Ovary (tissue), 9 donors: ENCODE results near the gene RPE65. TPM values are rescaled to one million over a fixed set of nuclear protein-coding genes. Genes with fewer than 3 reads are reported as not detected.

Source experiments
- DNase-seq, 5 donors: peaks; one replicate each; pipeline ENCODE4 v3.0.0-alpha.2; 2019 to 2020
- H3K27ac ChIP-seq, 2 donors: fragments of 200-600 bp; one replicate each; pipeline versions ENCODE4 v1.5.1 to v1.8.0; 2019 to 2022
- H3K27me3 ChIP-seq: fragments of 200-600 bp; one replicate; pipeline ENCODE4 v1.8.0; 2022
- H3K36me3 ChIP-seq: fragments of 200-600 bp; sonication (generic); one replicate; pipeline ENCODE4 v1.5.1; 2019
- H3K4me1 ChIP-seq: one replicate; pipeline ENCODE4 v1.8.1; 2013; ENCODE audit warnings: mild to moderate bottlenecking, moderate library complexity; ENCODE audit not compliant: insufficient read depth
- H3K4me3 ChIP-seq: fragments of 200-600 bp; sonication (generic); one replicate; pipeline ENCODE4 v1.5.1; 2017
- H3K9me3 ChIP-seq, 2 donors: fragments of 200-600 bp in 1 of 2; sonication (generic) in 1 of 2; one replicate each; pipeline versions ENCODE4 v1.5.1 to v1.8.1; 2013 to 2019; ENCODE audit warnings: mild to moderate bottlenecking in 1 of 2, moderate library complexity in 1 of 2
- CTCF ChIP-seq, 3 donors: fragments of 450-650 bp in 2 of 3; fragments of 200-600 bp in 1 of 3; IDR thresholded peaks; one replicate each; pipeline versions ENCODE4 v1.5.1 to v1.8.0; 2016 to 2022; ENCODE audit warnings: antibody characterized with exemption in 3 of 3, mild to moderate bottlenecking in 1 of 3
- EP300 ChIP-seq: sonication (generic); formaldehyde crosslinking; IDR thresholded peaks from one replicate; pipeline ENCODE4 v1.6.1; 2017; ENCODE audit warnings: antibody characterized with exemption
- POLR2A ChIP-seq: fragments of 450-650 bp; IDR thresholded peaks from one replicate; pipeline ENCODE4 v1.6.1; 2017; ENCODE audit warnings: antibody characterized with exemption, mild to moderate bottlenecking, moderate library complexity
- WGBS, 3 donors: extraction: QIAGEN DNeasy Blood & Tissue Kit in 1 of 3; methylation state at CpG; one replicate each; pipeline versions ENCODE4 v1.1.5 to v1.1.7; 2013 to 2017; 5-methylcytosine and 5-hydroxymethylcytosine counted together
- intact Hi-C, 4 donors: fragments of 100-400 bp; cut with DNase I; formaldehyde crosslinking; loops; one replicate each; pipeline versions ENCODE4 v1.11.0 to v1.15.1; 2022 to 2023
- polyA plus RNA-seq, 2 donors: library from polyadenylated mRNA; stranded (reverse); fragments of 200-250 nt in 1 of 2; fragments of 350-450 nt in 1 of 2; fragmentation: Illumina TruSeq in 1 of 2; extraction: RNeasy Lipid Tissue Mini Kit (QIAGEN cat#74804) in 1 of 2; gene quantifications; one replicate each; pipeline ENCODE4 v1.2.3, GENCODE V29; 2013 to 2014
- total RNA-seq, 7 donors: library from RNA; depleted of rRNA in 2 of 7; stranded (reverse); fragments of >200 nt in 2 of 7; fragmentation: NEBNext Ultra II Directional in 3 of 7; extraction: Animal tissue kit (Norgen Biotek cat#: 25700) in 3 of 7; gene quantifications; one replicate each; pipeline versions ENCODE4 v1.1.0 to v1.2.4, GENCODE V29; 2016 to 2023
- donor health status: DM: no; HTN: no; CAD: no; lungs with moderate emphysema.
- donor health status: DM: no; HTN: no; CAD: no.
- donor health status: Bipolar disorder and iron deficiency.
- donor health status: DM: yes; HTN: yes; CAD: no.
- donor health status: DM: no; HTN: no; CAD: no.
- donor health status: DM: yes; HTN: yes; CAD: no.

The RPE65 gene
- total and polyA plus RNA-seq, 9 donors = 0.05 to 0.20 (median 0.15) TPM; not detected in 6

- H3K27me3 ChIP-seq = no peaks in the 10 kb centered on the region
- H3K4me3 ChIP-seq = no peak overlapping the region
- H3K27ac ChIP-seq = no peak overlapping the region
- 84 to 85% (median 84%) methylated on average over 3 of the region's 3 CpGs for WGBS, 3 donors
- H3K4me1 ChIP-seq = no peaks in the 10 kb centered on the region
- DNase-seq = no peak
- intact Hi-C loops = no loop called here
- TF ChIP-seq EP300 = no peak
- no peak for TF ChIP-seq POLR2A
- no peak for TF ChIP-seq CTCF (IDR thresholded peaks at IDR 0.05)
- no peaks in the 10 kb centered on the region for H3K36me3 ChIP-seq
- H3K9me3 ChIP-seq = no peaks in the 10 kb centered on the region
Measured at GRCh38 chr1:68438310-68438709, 11.4 kb downstream of the RPE65 start.

GRCh38 chr1:68433395-68433794 lies 16.4 kb downstream of the RPE65 start:
- intact Hi-C loops = no loop called here

GRCh38 chr1:68431076-68431475 lies 18.7 kb downstream of the RPE65 start:
- DNase-seq = no peak
- Histone ChIP-seq H3K4me3 (no peak overlapping the region), H3K36me3 (no peaks in the 10 kb centered on the region), H3K4me1 (no peaks in the 10 kb centered on the region), H3K27ac (no peak overlapping the region), H3K27me3 (no peaks in the 10 kb centered on the region), H3K9me3 (no peaks in the 10 kb centered on the region)
- no peak for TF ChIP-seq CTCF (IDR thresholded peaks at IDR 0.05)
- TF ChIP-seq POLR2A = no peak
- TF ChIP-seq EP300 = no peak
- 78 to 83% (median 83%) methylated on average over 3 of the region's 3 CpGs for WGBS, 3 donors
- intact Hi-C loops = no loop called here

More at GRCh38 chr1:68433395-68433794, 16.4 kb downstream of the RPE65 start:
- WGBS, 3 donors = 59 to 65% (median 62%) methylated on average over 2 of the region's 2 CpGs
- Histone ChIP-seq H3K27me3 (no peaks in the 10 kb centered on the region), H3K4me1 (no peaks in the 10 kb centered on the region), H3K36me3 (no peaks in the 10 kb centered on the region), H3K4me3 (no peak overlapping the region), H3K9me3 (no peaks in the 10 kb centered on the region), H3K27ac (no peak overlapping the region)
- DNase-seq = no peak
- TF ChIP-seq EP300 (no peak), POLR2A (no peak), CTCF (IDR thresholded peaks at IDR 0.05) (no peak)

- no peaks in the 10 kb centered on the region for H3K36me3 ChIP-seq
- H3K9me3 ChIP-seq = no peaks in the 10 kb centered on the region
- no peaks in the 10 kb centered on the region for H3K27me3 ChIP-seq
- 86 to 94% (median 87%) methylated on average over 4 of the region's 4 CpGs for WGBS, 3 donors
- no peaks in the 10 kb centered on the region for H3K4me1 ChIP-seq
- TF ChIP-seq POLR2A (no peak), EP300 (no peak), CTCF (IDR thresholded peaks at IDR 0.05) (no peak)
- no peak overlapping the region for H3K27ac ChIP-seq
- no peak overlapping the region for H3K4me3 ChIP-seq
- DNase-seq = no peak
- intact Hi-C loops = no loop called here
Measured at GRCh38 chr1:68429233-68429808, 20.4 kb downstream of the RPE65 start.
